Thyroid gland (tissue), 4 donors: ENCODE results near the gene TBX18.

Experiments used
- POLR2A ChIP-seq, 2 donors: fragments of 450-650 bp; IDR thresholded peaks; one replicate each; pipeline ENCODE4 v1.6.1; 2017; ENCODE audit warnings: antibody characterized with exemption in 2 of 2, mild to moderate bottlenecking in 2 of 2, moderate library complexity in 1 of 2
- TF ChIP-seq, protein P1 (sequence below), 6 experiments: fragments of 200-600 bp in 3 of 6; fragments of 450-650 bp in 3 of 6; sonication (generic) in 3 of 6; IDR thresholded peaks; one replicate each; pipeline ENCODE4 v1.5.1; 2016 to 2019; ENCODE audit warnings: antibody characterized with exemption in 6 of 6, mild to moderate bottlenecking in 2 of 6, inconsistent platforms in 1 of 6, moderate library complexity in 1 of 6

DNA sequence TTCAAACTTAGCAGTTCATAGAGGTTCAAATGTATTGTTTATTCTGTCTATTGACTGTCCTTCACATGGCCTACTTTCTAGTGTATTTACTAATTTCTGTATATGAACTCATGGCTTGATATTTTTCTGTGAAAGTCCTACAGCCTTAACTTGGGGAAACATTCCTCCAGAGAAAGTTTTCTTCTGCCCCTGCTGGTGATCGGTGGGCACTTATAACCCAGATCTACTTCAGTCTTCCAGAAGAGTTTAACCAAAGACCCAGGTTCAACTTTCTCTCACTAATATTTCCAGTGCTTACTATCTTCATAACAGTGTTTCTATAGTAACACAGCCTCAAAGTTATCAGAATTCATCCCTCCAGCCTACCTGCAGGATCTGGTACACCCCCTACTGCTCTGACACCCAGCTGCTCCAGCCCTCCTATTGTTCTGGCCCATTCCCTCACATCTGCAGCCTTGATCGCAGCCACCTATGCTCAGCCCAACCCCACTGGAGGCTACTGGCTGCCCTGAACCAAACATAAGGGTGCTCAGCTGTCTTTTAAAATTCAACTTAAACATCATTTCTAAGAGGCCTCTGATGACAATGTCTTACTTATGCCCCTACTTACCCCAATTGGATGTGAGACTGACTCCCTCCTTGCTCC, 72.3 kb downstream of the TBX18 start:
- TF ChIP-seq, protein P1, sequence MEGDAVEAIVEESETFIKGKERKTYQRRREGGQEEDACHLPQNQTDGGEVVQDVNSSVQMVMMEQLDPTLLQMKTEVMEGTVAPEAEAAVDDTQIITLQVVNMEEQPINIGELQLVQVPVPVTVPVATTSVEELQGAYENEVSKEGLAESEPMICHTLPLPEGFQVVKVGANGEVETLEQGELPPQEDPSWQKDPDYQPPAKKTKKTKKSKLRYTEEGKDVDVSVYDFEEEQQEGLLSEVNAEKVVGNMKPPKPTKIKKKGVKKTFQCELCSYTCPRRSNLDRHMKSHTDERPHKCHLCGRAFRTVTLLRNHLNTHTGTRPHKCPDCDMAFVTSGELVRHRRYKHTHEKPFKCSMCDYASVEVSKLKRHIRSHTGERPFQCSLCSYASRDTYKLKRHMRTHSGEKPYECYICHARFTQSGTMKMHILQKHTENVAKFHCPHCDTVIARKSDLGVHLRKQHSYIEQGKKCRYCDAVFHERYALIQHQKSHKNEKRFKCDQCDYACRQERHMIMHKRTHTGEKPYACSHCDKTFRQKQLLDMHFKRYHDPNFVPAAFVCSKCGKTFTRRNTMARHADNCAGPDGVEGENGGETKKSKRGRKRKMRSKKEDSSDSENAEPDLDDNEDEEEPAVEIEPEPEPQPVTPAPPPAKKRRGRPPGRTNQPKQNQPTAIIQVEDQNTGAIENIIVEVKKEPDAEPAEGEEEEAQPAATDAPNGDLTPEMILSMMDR (IDR thresholded peaks at IDR 0.05) = no peak
- TF ChIP-seq POLR2A (IDR thresholded peaks at IDR 0.05) = no peak
